Coronary artery (tissue), 2 donors: ENCODE measurements around the gene ADARB2.

Experiments used
- DNase-seq: peaks from one replicate; pipeline ENCODE4 v3.0.0-alpha.2; 2017; ENCODE audit warnings: low spot score
- H3K27ac ChIP-seq, 2 donors: fragments of 200-600 bp; sonication (generic); one replicate each; pipeline ENCODE4 v1.5.1; 2016 to 2019
- H3K4me3 ChIP-seq: fragments of 200-600 bp; sonication (generic); 2 replicates; pipeline ENCODE4 v1.5.1; 2016; ENCODE audit warnings: mild to moderate bottlenecking, moderate library complexity
- TF ChIP-seq, protein P1 (sequence below): fragments of 200-600 bp; sonication (generic); IDR thresholded peaks from one replicate; pipeline ENCODE4 v1.5.1; 2019; ENCODE audit warnings: antibody characterized with exemption

ADARB2 gene

DNA sequence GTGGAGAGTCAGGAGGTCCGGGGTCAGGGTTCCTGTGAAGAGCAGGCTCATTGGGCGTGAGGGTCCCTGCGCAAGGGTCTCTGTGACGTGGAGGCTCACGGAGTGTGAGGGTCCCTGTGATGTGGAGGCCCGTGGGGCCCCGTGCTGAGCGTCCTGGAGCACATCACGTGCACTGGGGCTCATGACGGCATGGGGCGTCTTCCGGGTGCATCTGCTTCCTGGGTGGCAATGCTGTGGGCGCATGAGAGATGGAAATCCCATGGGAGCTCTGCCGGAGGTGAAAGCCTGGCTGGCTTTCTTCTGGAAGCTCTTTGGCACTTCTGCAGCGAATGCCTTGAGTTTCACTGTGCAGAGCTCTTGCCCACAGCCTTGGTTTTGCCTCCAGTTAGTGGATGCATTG is 609.7 kb downstream of the ADARB2 start:
- TF ChIP-seq, protein P1, sequence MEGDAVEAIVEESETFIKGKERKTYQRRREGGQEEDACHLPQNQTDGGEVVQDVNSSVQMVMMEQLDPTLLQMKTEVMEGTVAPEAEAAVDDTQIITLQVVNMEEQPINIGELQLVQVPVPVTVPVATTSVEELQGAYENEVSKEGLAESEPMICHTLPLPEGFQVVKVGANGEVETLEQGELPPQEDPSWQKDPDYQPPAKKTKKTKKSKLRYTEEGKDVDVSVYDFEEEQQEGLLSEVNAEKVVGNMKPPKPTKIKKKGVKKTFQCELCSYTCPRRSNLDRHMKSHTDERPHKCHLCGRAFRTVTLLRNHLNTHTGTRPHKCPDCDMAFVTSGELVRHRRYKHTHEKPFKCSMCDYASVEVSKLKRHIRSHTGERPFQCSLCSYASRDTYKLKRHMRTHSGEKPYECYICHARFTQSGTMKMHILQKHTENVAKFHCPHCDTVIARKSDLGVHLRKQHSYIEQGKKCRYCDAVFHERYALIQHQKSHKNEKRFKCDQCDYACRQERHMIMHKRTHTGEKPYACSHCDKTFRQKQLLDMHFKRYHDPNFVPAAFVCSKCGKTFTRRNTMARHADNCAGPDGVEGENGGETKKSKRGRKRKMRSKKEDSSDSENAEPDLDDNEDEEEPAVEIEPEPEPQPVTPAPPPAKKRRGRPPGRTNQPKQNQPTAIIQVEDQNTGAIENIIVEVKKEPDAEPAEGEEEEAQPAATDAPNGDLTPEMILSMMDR = no peak
- H3K4me3 ChIP-seq = no peak overlapping the region
- no peak overlapping the region for H3K27ac ChIP-seq
- DNase-seq = no peak
